ENCODE measurements around the gene CCDC85B. TPM values are rescaled to one million over a fixed set of nuclear protein-coding genes. Genes with fewer than 3 reads are reported as not detected.

Gene CCDC85B
- total RNA-seq, 2 donors from 2014 or later, result 11.2 to 16.3 TPM

- H3K36me3 ChIP-seq, result peaks cover 7% of the 10 kb centered on the region
- H3K27me3 ChIP-seq, result no peaks in the 10 kb centered on the region
- peak overlapping the region in 1 of 2 donors; percentile 14 for H3K9ac ChIP-seq (ENCODE audit: low read depth in 2 of 2, low read length in 2 of 2)
- no peak overlapping the region for H3K27ac ChIP-seq
- no peaks in the 10 kb centered on the region for H3K9me3 ChIP-seq
- no peak overlapping the region for H3K4me3 ChIP-seq
- intact Hi-C loops (cut with DNase I), result no loop called here
- H3K4me1 ChIP-seq, result peaks cover 11% of the 10 kb centered on the region
- TF ChIP-seq, protein P1, sequence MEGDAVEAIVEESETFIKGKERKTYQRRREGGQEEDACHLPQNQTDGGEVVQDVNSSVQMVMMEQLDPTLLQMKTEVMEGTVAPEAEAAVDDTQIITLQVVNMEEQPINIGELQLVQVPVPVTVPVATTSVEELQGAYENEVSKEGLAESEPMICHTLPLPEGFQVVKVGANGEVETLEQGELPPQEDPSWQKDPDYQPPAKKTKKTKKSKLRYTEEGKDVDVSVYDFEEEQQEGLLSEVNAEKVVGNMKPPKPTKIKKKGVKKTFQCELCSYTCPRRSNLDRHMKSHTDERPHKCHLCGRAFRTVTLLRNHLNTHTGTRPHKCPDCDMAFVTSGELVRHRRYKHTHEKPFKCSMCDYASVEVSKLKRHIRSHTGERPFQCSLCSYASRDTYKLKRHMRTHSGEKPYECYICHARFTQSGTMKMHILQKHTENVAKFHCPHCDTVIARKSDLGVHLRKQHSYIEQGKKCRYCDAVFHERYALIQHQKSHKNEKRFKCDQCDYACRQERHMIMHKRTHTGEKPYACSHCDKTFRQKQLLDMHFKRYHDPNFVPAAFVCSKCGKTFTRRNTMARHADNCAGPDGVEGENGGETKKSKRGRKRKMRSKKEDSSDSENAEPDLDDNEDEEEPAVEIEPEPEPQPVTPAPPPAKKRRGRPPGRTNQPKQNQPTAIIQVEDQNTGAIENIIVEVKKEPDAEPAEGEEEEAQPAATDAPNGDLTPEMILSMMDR (IDR thresholded peaks at IDR 0.05), result no peak
- DNase-seq, result no peak
Observed at GRCh38 chr11:65862941-65863888, 27.3 kb upstream of the CCDC85B start.

DNA sequence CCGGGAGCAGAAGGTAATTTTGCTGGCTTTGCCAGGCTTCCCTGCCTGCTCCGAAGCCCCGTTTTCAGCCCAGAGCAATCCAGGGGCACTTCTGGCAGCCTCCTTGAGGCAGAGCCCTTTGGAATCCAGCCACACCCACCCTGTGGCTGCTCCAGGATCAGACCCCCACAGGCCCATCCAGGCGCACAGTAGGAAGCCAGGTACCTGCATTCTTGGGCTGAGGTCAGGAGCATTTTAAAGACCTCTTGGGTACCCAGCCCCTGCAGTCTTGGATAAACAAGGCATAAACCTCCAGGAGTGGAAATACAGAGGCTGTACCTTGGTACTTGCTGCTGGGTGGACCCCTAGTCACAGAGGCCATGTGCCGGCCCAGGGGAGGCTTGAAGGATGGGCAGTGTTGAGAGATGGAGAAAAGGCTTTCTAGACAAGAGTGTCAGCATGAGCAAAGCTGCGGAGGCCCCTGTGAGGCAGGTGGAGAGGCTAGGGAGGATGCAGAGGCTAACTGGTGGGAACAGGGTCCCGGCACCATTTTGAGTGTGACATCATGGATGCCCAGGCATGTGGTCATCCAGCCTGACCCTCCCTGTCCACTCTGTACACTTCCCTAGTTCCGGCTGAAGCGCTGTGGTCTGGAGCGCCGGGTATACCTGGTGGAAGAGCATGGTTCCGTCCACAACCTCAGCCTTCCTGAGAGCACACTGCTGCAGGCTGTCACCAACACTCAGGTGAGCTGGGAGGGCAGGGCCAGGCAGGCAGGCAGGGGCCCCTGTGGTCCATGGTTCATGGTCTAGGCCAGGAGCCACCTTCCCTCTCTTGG is 26.4 kb upstream of the CCDC85B start:
- Histone ChIP-seq H3K9ac (ENCODE audit: low read depth in 2 of 2, low read length in 2 of 2) (no peak overlapping the region), H3K27ac (no peak overlapping the region), H3K27me3 (no peaks in the 10 kb centered on the region), H3K9me3 (no peaks in the 10 kb centered on the region), H3K4me1 (peaks cover 11% of the 10 kb centered on the region), H3K36me3 (peaks cover 7% of the 10 kb centered on the region), H3K4me3 (no peak overlapping the region)
- DNase-seq, result no peak
- TF ChIP-seq, protein P1 (IDR thresholded peaks at IDR 0.05), result no peak
- intact Hi-C loops (cut with DNase I), result no loop called here

- Histone ChIP-seq H3K4me3 (no peak overlapping the region), H3K9ac (ENCODE audit: low read depth in 2 of 2, low read length in 2 of 2) (no peak overlapping the region), H3K4me1 (peaks cover 11% of the 10 kb centered on the region), H3K36me3 (peaks cover 7% of the 10 kb centered on the region), H3K9me3 (no peaks in the 10 kb centered on the region), H3K27me3 (no peaks in the 10 kb centered on the region), H3K27ac (no peak overlapping the region)
- DNase-seq, result no peak
- intact Hi-C loops (cut with DNase I), result no loop called here
- TF ChIP-seq, protein P1 (IDR thresholded peaks at IDR 0.05), result no peak
Observed at GRCh38 chr11:65864706-65865471, 25.6 kb upstream of the CCDC85B start.

GRCh38 chr11:65865550-65866172 is 24.8 kb upstream of the CCDC85B start:
- Histone ChIP-seq H3K9ac (ENCODE audit: low read depth in 2 of 2, low read length in 2 of 2) (no peak overlapping the region), H3K9me3 (no peaks in the 10 kb centered on the region), H3K27me3 (no peaks in the 10 kb centered on the region), H3K4me1 (peaks cover 11% of the 10 kb centered on the region), H3K4me3 (no peak overlapping the region), H3K27ac (no peak overlapping the region), H3K36me3 (peaks cover 7% of the 10 kb centered on the region)
- DNase-seq, result no peak
- TF ChIP-seq, protein P1 (IDR thresholded peaks at IDR 0.05), result no peak
- intact Hi-C loops (cut with DNase I), result no loop called here

Measured in colonic mucosa (tissue), 4 donors.